IMR-90 (cell line): ENCODE results near the gene METTL14. TPM values are rescaled to one million over a fixed set of nuclear protein-coding genes. Genes with fewer than 3 reads are reported as not detected.

ENCODE experiments used
- ATAC-seq: fragments of 200-7000 bp; cut with Tn5 transposase; 2 replicates; pipeline ENCODE4 v1.9.1; 2020; ENCODE audit warnings: low read depth, mild to moderate bottlenecking, moderate library complexity
- BruUV-seq: library from RNA; stranded (reverse); fragments of 400-500 nt; replicated peaks from 2 replicates; lab custom pipeline; 2021; lab: Mats Ljungman, UMichigan
- CTCF ChIA-PET: fragments of 300-600 bp; formaldehyde crosslinking; extraction: SDS; loops from one replicate; lab custom pipeline; 2021; ENCODE audit warnings: antibody characterized with exemption; lab: Yijun Ruan, JAX
- POLR2A ChIA-PET: fragments of 300-600 bp; sonication (Branson Sonifier 250); formaldehyde crosslinking; loops from one replicate; lab custom pipeline; 2022; ENCODE audit warnings: antibody characterized with exemption; ENCODE audit not compliant: unreplicated experiment; lab: Charles Lee
- DNase-seq: peaks from one replicate; pipeline ENCODE4 v3.0.0; 2013
- H2AFZ ChIP-seq: replicated peaks from 2 replicates; pipeline ENCODE3; 2013; ENCODE audit warnings: low read length, mild to moderate bottlenecking; ENCODE audit not compliant: poor library complexity
- H2AK5ac ChIP-seq: 2 replicates; pipeline ENCODE4 v1.6.1; 2013; ENCODE audit warnings: low read depth, low read length, inconsistent platforms
- H2AK9ac ChIP-seq: replicated peaks from 2 replicates; pipeline ENCODE3; 2013; ENCODE audit warnings: mild to moderate bottlenecking, low read depth, low read length, moderate library complexity; ENCODE audit not compliant: poor library complexity
- H2BK120ac ChIP-seq: 2 replicates; pipeline ENCODE4 v1.6.1; 2013; ENCODE audit warnings: low read depth, low read length, inconsistent platforms
- H2BK15ac ChIP-seq: 3 replicates; pipeline ENCODE4 v1.6.1; 2013; ENCODE audit warnings: low read depth, low read length, inconsistent platforms
- H2BK20ac ChIP-seq: 2 replicates; pipeline ENCODE4 v1.6.1; 2013; ENCODE audit warnings: low read depth, mild to moderate bottlenecking, inconsistent platforms, low read length, moderate library complexity
- H2BK5ac ChIP-seq: 2 replicates; pipeline ENCODE4 v1.6.1; 2013; ENCODE audit warnings: mild to moderate bottlenecking, low read depth, low read length, inconsistent platforms; ENCODE audit not compliant: poor library complexity, severe bottlenecking
- H3K14ac ChIP-seq: replicated peaks from 2 replicates; pipeline ENCODE4 v1.6.1; 2013; ENCODE audit warnings: low read depth, low read length, inconsistent platforms
- H3K18ac ChIP-seq: 2 replicates; pipeline ENCODE4 v1.6.1; 2013; ENCODE audit warnings: low read depth, low read length, control low read depth
- H3K23ac ChIP-seq: 2 replicates; pipeline ENCODE4 v1.6.1; 2013; ENCODE audit warnings: low read depth, low read length, inconsistent platforms
- H3K27ac ChIP-seq: 2 replicates; pipeline ENCODE4 v1.5.1; 2013; ENCODE audit warnings: mild to moderate bottlenecking, control low read depth, low read length; ENCODE audit not compliant: insufficient read depth
- H3K27me3 ChIP-seq: 2 replicates; pipeline ENCODE4 v1.6.1; 2013; ENCODE audit warnings: low read length; ENCODE audit not compliant: control insufficient read depth, insufficient read depth
- H3K36me3 ChIP-seq: 2 replicates; pipeline ENCODE4 v1.6.1; 2013; ENCODE audit warnings: low read length, mixed read lengths; ENCODE audit not compliant: control insufficient read depth, insufficient read depth
- H3K4ac ChIP-seq: 2 replicates; pipeline ENCODE4 v1.6.1; 2013; ENCODE audit warnings: low read depth, low read length, inconsistent platforms
- H3K4me1 ChIP-seq: 2 replicates; pipeline ENCODE4 v1.6.1; 2013; ENCODE audit warnings: low read length, mixed read lengths; ENCODE audit not compliant: control insufficient read depth, insufficient read depth
- H3K4me2 ChIP-seq: 2 replicates; pipeline ENCODE4 v1.6.1; 2013; ENCODE audit warnings: low read depth, mild to moderate bottlenecking, control low read depth, low read length, moderate library complexity
- H3K4me3 ChIP-seq: 2 replicates; pipeline ENCODE4 v1.5.1; 2013; ENCODE audit warnings: low read depth, mild to moderate bottlenecking, control low read depth, low read length, moderate library complexity; ENCODE audit not compliant: insufficient read depth
- H3K56ac ChIP-seq: 2 replicates; pipeline ENCODE4 v1.6.1; 2013; ENCODE audit warnings: low read length, inconsistent platforms; ENCODE audit not compliant: insufficient read depth; ENCODE audit errors: extremely low read depth
- H3K79me1 ChIP-seq, 2 experiments: 2 replicates each; pipeline ENCODE4 v1.6.1; 2013; ENCODE audit warnings: low read length in 2 of 2, inconsistent platforms in 1 of 2, low read depth in 1 of 2
- H3K9ac ChIP-seq: 2 replicates; pipeline ENCODE4 v1.6.1; 2013; ENCODE audit warnings: low read depth, low read length, control low read depth
- H3K9me1 ChIP-seq: 2 replicates; pipeline ENCODE4 v1.6.1; 2013; ENCODE audit warnings: low read length, inconsistent platforms; ENCODE audit not compliant: insufficient read depth
- H3K9me3 ChIP-seq: 2 replicates; pipeline ENCODE4 v1.6.1; 2013; ENCODE audit warnings: low read length; ENCODE audit not compliant: control insufficient read depth, insufficient read depth
- H4K20me1 ChIP-seq: 2 replicates; pipeline ENCODE4 v1.6.1; 2013; ENCODE audit warnings: low read length, inconsistent platforms; ENCODE audit not compliant: insufficient read depth
- H4K5ac ChIP-seq: 2 replicates; pipeline ENCODE4 v1.6.1; 2013; ENCODE audit warnings: mild to moderate bottlenecking, low read depth, low read length, control low read depth
- H4K8ac ChIP-seq, 2 experiments: 2 replicates each; pipeline ENCODE4 v1.6.1; 2013; ENCODE audit warnings: low read depth in 2 of 2, low read length in 2 of 2, control low read depth in 1 of 2, inconsistent platforms in 1 of 2
- H4K91ac ChIP-seq: 2 replicates; pipeline ENCODE4 v1.6.1; 2013; ENCODE audit warnings: low read depth, low read length, inconsistent platforms; ENCODE audit not compliant: insufficient read depth
- CEBPB ChIP-seq: IDR thresholded peaks from 2 replicates; pipeline ENCODE4 v1.6.1; 2012; ENCODE audit warnings: low read depth, low read length, improper control_type of control experiment
- MAZ ChIP-seq: IDR thresholded peaks from 2 replicates; pipeline ENCODE4 v1.6.1; 2012; ENCODE audit warnings: low read depth, mild to moderate bottlenecking, low read length, improper control_type of control experiment, moderate library complexity, borderline replicate concordance
- MXI1 ChIP-seq: IDR thresholded peaks from 2 replicates; pipeline ENCODE4 v1.6.1; 2012; ENCODE audit warnings: low read depth, mild to moderate bottlenecking, low read length, moderate library complexity, borderline replicate concordance
- WGBS, 2 experiments: methylation state at CpG; one replicate each; pipeline versions ENCODE4 v1.1.5 to v1.1.7; 2013; ENCODE audit warnings: missing lambda C conversion rate in 2 of 2; ENCODE audit not compliant: insufficient read length in 1 of 2; ENCODE audit errors: extremely low coverage in 2 of 2; 5-methylcytosine and 5-hydroxymethylcytosine counted together
- dilution Hi-C: fragments of 300-500 bp; cut with HindIII; formaldehyde crosslinking; loops from one replicate; pipeline ENCODE4 v1.14.3; 2018; ENCODE audit warnings: low sequenced_read_pairs; ENCODE audit not compliant: unreplicated experiment
- in situ Hi-C: fragments of 300-500 bp; cut with MboI; formaldehyde crosslinking; loops from 3 replicates; pipeline ENCODE4 v1.14.3; 2019; ENCODE audit warnings: low sequenced_read_pairs, inconsistent platforms, mixed read lengths
- intact Hi-C: fragments of 100-400 bp; cut with micrococcal nuclease; formaldehyde crosslinking; loops from 2 replicates; pipeline ENCODE4 v1.10.0; 2022
- polyA plus RNA-seq, 3 experiments: library from polyadenylated mRNA; depleted of rRNA; stranded (reverse); fragments of >200 nt; gene quantifications; 2 replicates each; pipeline ENCODE4 v1.2.3, GENCODE V29; 2012; ENCODE audit warnings: low replicate concordance in 1 of 3
- total RNA-seq: library from RNA; depleted of rRNA; stranded (reverse); fragments of >200 nt; gene quantifications from 2 replicates; pipeline ENCODE4 v1.2.3, GENCODE V29; 2012

Gene METTL14
- total and polyA plus RNA-seq, 2 of the 4 experiments (the other 2 are of a cell fraction) = 5.0 to 9.3 TPM

GRCh38 chr4:118757761-118758251 lies 72.6 kb downstream of the METTL14 start:
- Histone ChIP-seq H3K18ac (peak overlapping the region; percentile 30), H2BK15ac (no peak overlapping the region), H3K56ac (no peak overlapping the region), H3K9me3 (no peaks in the 10 kb centered on the region), H3K36me3 (peaks cover 17% of the 10 kb centered on the region), H2BK120ac (no peak overlapping the region), H3K4me3 (no peak overlapping the region), H4K91ac (no peak overlapping the region), H3K14ac (no peak overlapping the region), H2BK20ac (no peak overlapping the region), H2AK5ac (no peak overlapping the region), H3K27ac (peak overlapping the region; percentile 55; the same call in 1 of the 2 replicates), H2AK9ac (no peak overlapping the region), H3K4me1 (peaks cover 28% of the 10 kb centered on the region), H4K5ac (no peak overlapping the region), H4K20me1 (peaks cover 34% of the 10 kb centered on the region), H3K9ac (no peak overlapping the region), H3K4me2 (peak overlapping the region; percentile 51), H2BK5ac (peak overlapping the region; percentile 83), H3K23ac (no peak overlapping the region), H3K27me3 (no peaks in the 10 kb centered on the region), H4K8ac (no peak overlapping the region), H3K9me1 (peaks cover 23% of the 10 kb centered on the region), H3K4ac (no peak overlapping the region), H3K79me1 (peaks cover 34 to 64% of the 10 kb centered on the region in 2 experiments), H2AFZ (no peak overlapping the region)
- peak; percentile 85 for DNase-seq
- CTCF ChIA-PET = no interaction called here
- dilution Hi-C loops = no loop called here
- POLR2A ChIA-PET = no interaction called here
- ATAC-seq = peak; percentile 36
- in situ Hi-C loops = no loop called here
- TF ChIP-seq CEBPB (peak; percentile 86), MAZ (no peak), MXI1 (no peak)
- WGBS, 2 experiments = no CpG with 5 or more reads among the region's 2 CpGs
- intact Hi-C loops = no loop called here
- BruUV-seq = no TSS peak
